ENCODE data around the gene GPR162.
A peak's percentile ranks its signal among the peaks of the same experiment; 100 is the strongest.
"Not testable (repeated sequence)": the region's sequence is repeated elsewhere in the genome, so short reads cannot be mapped to it uniquely, and the experiment has no call there.

The GPR162 gene

DNA sequence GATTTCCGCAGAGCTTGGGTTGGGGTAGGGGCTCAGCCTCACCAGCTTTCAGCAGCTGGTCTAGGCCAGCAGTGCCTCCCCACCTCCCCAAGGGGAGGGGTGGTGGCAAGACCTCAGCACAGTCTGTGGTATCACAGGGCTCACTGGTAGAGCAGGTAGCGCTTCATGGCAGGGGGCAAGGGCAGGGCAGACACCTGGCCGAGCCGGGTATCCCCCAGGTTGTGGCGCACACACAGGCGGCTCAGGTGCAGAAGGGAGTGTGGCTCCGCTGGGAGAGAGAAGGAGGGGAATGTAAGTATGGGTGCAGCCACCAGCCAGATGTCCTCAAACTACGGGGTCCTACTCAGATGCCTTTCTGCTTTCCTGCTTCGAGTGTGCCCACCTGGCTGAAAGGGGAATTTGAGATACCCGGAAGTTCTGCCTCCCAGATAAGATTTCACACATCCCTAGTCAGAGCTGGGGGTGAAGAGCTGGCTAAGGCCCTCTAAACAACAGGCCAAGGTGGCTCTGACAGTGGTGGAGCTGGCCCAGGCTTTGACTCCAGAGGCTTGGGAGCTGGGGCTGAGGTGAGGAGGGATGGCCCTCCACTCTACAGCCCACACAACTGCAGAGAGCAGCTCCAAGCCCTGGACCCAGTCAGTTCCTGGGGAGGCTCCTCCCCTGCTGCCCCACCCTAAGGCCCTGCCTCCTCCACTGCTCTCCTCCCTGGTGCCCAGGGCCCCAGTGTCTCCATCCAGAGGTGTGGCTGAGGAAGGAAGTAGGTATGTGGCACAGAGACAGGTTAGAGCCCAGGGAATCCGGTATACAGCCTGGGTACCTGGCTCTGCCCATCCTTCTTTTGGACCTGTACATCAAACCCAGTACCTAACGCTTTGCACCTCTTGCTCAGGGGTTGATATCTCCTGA is 49.7 kb downstream of the GPR162 start:
- no peak for TF ChIP-seq OSR1 (CRISPR knock-in tag; IDR thresholded peaks at IDR 0.05)
- no peak for ATAC-seq

DNA sequence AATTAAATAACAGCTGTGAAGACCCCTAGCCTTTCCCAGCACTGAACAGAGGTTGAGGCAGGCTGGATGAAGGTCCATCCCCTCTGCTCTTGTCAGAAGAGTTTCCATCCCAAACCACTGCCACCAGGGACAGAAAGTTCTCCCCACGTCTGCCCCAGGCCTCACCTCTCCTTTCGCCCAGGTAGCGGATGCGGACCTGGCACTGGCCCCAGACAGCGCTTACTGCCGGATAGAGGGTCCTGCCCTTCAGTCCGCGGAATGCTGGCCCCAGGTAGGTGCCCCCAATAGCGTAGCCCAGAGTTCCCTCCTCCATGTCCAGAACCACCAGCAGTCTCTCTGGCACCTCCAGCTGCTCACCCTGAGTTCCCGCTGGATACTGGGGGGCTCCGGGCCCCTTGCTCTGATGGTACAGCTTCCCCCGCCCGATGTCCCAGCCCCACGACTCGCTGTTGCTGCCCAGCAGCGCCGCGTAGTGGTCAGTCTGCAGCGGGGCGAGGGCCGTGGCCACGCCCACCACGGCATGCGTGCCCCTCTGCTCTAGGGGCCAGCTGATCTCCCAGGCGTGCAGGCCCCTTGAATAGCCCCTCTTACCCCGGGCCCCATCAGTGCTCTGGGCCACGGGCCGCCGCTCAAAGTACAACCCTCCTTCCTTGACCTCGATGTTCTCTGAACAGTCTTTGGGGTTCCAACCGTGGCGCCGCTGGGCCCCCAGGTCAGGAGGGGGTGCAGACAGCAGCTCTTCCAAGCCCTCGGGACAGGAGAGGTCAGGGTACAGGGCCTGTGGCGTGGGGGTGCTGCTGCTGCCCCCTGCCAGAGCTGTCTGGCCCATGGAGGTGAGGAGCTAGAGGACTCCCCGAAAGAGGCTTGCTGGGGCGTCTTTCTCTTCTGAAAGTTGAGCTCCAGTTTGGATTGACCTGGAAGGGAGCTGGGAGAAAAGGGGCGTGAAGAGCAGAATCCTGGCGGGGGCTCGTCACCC is 50.7 kb downstream of the GPR162 start:
- TF ChIP-seq ESRRG (CRISPR knock-in tag; IDR thresholded peaks at IDR 0.05) (no peak), SNAI2 (CRISPR knock-in tag; IDR thresholded peaks at IDR 0.05) (no peak), ZNF8 (CRISPR knock-in tag; IDR thresholded peaks at IDR 0.05) (no peak), PPARA (CRISPR knock-in tag; IDR thresholded peaks at IDR 0.05; ENCODE audit: borderline replicate concordance) (no peak), ZFP3 (CRISPR knock-in tag; IDR thresholded peaks at IDR 0.05) (no peak), CSDC2 (CRISPR knock-in tag; IDR thresholded peaks at IDR 0.05) (no peak), RARB (CRISPR knock-in tag; IDR thresholded peaks at IDR 0.05) (no peak), BACH2 (CRISPR knock-in tag; IDR thresholded peaks at IDR 0.05; ENCODE audit: borderline replicate concordance) (no peak), ZC3H10 (CRISPR knock-in tag; IDR thresholded peaks at IDR 0.05) (no peak), ARNTL (CRISPR knock-in tag; IDR thresholded peaks at IDR 0.05; ENCODE audit: borderline replicate concordance, low read depth) (no peak)
- TF ChIP-seq, protein P1, sequence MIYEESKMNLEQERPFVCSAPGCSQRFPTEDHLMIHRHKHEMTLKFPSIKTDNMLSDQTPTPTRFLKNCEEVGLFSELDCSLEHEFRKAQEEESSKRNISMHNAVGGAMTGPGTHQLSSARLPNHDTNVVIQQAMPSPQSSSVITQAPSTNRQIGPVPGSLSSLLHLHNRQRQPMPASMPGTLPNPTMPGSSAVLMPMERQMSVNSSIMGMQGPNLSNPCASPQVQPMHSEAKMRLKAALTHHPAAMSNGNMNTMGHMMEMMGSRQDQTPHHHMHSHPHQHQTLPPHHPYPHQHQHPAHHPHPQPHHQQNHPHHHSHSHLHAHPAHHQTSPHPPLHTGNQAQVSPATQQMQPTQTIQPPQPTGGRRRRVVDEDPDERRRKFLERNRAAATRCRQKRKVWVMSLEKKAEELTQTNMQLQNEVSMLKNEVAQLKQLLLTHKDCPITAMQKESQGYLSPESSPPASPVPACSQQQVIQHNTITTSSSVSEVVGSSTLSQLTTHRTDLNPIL (CRISPR knock-in tag; IDR thresholded peaks at IDR 0.05; ENCODE audit: low read depth): no peak
- TF ChIP-seq, protein P2, sequence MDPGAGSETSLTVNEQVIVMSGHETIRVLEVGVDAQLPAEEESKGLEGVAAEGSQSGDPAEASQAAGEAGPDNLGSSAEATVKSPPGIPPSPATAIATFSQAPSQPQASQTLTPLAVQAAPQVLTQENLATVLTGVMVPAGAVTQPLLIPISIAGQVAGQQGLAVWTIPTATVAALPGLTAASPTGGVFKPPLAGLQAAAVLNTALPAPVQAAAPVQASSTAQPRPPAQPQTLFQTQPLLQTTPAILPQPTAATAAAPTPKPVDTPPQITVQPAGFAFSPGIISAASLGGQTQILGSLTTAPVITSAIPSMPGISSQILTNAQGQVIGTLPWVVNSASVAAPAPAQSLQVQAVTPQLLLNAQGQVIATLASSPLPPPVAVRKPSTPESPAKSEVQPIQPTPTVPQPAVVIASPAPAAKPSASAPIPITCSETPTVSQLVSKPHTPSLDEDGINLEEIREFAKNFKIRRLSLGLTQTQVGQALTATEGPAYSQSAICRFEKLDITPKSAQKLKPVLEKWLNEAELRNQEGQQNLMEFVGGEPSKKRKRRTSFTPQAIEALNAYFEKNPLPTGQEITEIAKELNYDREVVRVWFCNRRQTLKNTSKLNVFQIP (CRISPR knock-in tag; IDR thresholded peaks at IDR 0.05; ENCODE audit: borderline replicate concordance, low read depth): no peak
- TF ChIP-seq, protein P3, sequence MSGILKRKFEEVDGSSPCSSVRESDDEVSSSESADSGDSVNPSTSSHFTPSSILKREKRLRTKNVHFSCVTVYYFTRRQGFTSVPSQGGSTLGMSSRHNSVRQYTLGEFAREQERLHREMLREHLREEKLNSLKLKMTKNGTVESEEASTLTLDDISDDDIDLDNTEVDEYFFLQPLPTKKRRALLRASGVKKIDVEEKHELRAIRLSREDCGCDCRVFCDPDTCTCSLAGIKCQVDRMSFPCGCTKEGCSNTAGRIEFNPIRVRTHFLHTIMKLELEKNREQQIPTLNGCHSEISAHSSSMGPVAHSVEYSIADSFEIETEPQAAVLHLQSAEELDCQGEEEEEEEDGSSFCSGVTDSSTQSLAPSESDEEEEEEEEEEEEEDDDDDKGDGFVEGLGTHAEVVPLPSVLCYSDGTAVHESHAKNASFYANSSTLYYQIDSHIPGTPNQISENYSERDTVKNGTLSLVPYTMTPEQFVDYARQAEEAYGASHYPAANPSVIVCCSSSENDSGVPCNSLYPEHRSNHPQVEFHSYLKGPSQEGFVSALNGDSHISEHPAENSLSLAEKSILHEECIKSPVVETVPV (CRISPR knock-in tag; IDR thresholded peaks at IDR 0.05): no peak
- TF ChIP-seq, protein P4, sequence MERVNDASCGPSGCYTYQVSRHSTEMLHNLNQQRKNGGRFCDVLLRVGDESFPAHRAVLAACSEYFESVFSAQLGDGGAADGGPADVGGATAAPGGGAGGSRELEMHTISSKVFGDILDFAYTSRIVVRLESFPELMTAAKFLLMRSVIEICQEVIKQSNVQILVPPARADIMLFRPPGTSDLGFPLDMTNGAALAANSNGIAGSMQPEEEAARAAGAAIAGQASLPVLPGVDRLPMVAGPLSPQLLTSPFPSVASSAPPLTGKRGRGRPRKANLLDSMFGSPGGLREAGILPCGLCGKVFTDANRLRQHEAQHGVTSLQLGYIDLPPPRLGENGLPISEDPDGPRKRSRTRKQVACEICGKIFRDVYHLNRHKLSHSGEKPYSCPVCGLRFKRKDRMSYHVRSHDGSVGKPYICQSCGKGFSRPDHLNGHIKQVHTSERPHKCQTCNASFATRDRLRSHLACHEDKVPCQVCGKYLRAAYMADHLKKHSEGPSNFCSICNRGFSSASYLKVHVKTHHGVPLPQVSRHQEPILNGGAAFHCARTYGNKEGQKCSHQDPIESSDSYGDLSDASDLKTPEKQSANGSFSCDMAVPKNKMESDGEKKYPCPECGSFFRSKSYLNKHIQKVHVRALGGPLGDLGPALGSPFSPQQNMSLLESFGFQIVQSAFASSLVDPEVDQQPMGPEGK (CRISPR knock-in tag; IDR thresholded peaks at IDR 0.05; ENCODE audit: borderline replicate concordance): no peak
- peak; percentile 69 for ATAC-seq

DNA sequence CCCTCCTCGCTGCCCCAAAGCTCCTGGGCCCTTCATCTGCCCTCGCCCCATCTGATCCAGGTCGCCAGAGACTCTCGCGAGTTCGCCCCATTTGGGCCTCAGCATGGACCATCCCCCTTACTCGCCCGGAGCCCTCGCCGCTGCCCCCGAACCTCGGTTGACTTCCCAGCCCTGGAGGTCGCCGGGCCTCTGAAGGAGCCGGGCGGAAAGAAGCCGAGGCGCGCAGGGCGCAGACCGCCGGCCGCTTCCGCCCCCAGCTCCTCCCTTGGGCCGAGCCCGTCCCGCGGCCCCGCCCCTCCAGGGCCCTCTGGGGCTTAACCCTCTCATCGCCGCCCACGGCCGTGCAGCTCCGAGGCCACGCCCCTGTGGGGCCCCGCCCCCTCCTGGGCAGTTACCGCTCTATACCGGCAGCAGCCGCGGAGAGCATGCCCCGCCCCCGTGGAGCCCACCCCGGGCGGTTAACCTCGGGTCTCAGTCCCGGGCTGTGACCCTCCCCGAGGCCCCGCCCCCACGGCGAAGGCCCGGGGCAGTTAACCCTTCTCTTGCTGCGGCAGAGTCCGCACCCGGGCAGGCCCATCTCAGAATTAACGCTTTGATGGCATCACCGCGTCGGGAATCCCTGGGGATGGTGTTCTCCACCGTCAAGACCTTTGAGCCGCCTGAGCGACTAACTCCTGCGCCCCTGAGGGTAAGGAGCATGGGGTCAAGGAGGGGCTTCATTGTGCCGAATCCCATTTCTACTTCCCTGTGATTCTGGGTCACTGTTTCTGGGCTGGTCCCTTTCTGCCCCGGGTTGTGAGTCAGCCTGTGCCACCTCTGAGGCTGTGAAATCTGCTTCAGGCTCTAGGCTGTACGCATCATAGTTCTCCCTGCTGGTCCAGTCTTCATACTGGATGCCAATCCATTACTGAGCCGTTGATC is 51.7 kb downstream of the GPR162 start, which contains the start of gene SPSB2:
SPSB2 (minus strand) TSS at position 210 of the 921 bp plus-strand sequence. CDS start 402 bp downstream, outside the sequence.
- ATAC-seq: peak; percentile 86
- TF ChIP-seq CSDC2 (CRISPR knock-in tag; IDR thresholded peaks at IDR 0.05): no peak
- TF ChIP-seq GLIS3 (CRISPR knock-in tag; IDR thresholded peaks at IDR 0.05): no peak
- TF ChIP-seq TCF4 (CRISPR knock-in tag; IDR thresholded peaks at IDR 0.05; ENCODE audit: borderline replicate concordance): no peak
- TF ChIP-seq, protein P2 (CRISPR knock-in tag; IDR thresholded peaks at IDR 0.05; ENCODE audit: borderline replicate concordance, low read depth): no peak
- no peak for TF ChIP-seq ESRRG (CRISPR knock-in tag; IDR thresholded peaks at IDR 0.05)
- TF ChIP-seq, protein P3 (CRISPR knock-in tag; IDR thresholded peaks at IDR 0.05): no peak
- TF ChIP-seq ISL1 (CRISPR knock-in tag; IDR thresholded peaks at IDR 0.05): no peak
- TF ChIP-seq PPARA (CRISPR knock-in tag; IDR thresholded peaks at IDR 0.05; ENCODE audit: borderline replicate concordance): no peak
- TF ChIP-seq OSR1 (CRISPR knock-in tag; IDR thresholded peaks at IDR 0.05): no peak
- TF ChIP-seq ZNF565 (CRISPR knock-in tag; conservative IDR thresholded peaks at IDR 0.05; ENCODE audit: low read depth): no peak

DNA sequence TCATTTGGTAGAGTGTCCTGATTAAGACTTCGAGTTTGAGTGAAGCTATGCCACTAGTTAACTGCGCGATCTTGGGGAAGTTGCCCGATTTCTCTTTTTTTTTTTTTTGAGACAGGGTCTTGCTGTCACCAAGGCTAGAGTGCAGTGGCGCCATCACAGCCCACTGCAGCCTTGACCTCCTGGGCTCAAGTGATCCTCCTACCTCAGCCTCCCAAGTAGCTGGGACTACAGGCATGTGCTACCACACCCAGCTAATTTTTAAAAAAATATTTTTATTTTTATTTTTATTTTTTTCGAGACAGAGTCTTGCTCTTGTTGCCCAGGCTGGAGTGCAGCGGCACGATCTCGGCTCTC is 52.4 kb downstream of the GPR162 start:
- not testable (repeated sequence) for ATAC-seq
